Measurements from ENCODE around the gene NCK2.

The NCK2 gene

GRCh38 chr2:105744909-105745853 is at the start of gene NCK2:
Gene NCK2, plus strand, starts transcription at chr2:105744912. Its CDS starts 110,152 bp downstream, at chr2:105855064.
- DNase-seq (ENCODE audit: low read depth in 2 of 2): no peak

GRCh38 chr2:105697781-105698449 is 46.8 kb upstream of the NCK2 start:
- no peak for DNase-seq (ENCODE audit: low read depth in 2 of 2)

GRCh38 chr2:105698820-105699219 is 45.9 kb upstream of the NCK2 start:
- no peak for DNase-seq (ENCODE audit: low read depth in 2 of 2)

- no peak for DNase-seq (ENCODE audit: low read depth in 2 of 2)
These were observed 43.7 kb upstream of the NCK2 start for GRCh38 chr2:105701042-105701441.

GRCh38 chr2:105708697-105709096 is 36.0 kb upstream of the NCK2 start:
- DNase-seq (ENCODE audit: low read depth in 2 of 2): no peak

GRCh38 chr2:105711394-105711793 is 33.3 kb upstream of the NCK2 start:
- DNase-seq (ENCODE audit: low read depth in 2 of 2): no peak

GRCh38 chr2:105712166-105712915 is 32.4 kb upstream of the NCK2 start:
- DNase-seq (ENCODE audit: low read depth in 2 of 2): peak in 1 of 2 experiments; percentile 32

GRCh38 chr2:105712981-105713596 is 31.6 kb upstream of the NCK2 start:
- DNase-seq (ENCODE audit: low read depth in 2 of 2): peak in 1 of 2 experiments; percentile 40

GRCh38 chr2:105714141-105714540 is 30.6 kb upstream of the NCK2 start:
- no peak for DNase-seq (ENCODE audit: low read depth in 2 of 2)

- no peak for DNase-seq (ENCODE audit: low read depth in 2 of 2)
These were observed 25.7 kb upstream of the NCK2 start for GRCh38 chr2:105718846-105719481.

GRCh38 chr2:105721991-105722511 is 22.7 kb upstream of the NCK2 start:
- no peak for DNase-seq (ENCODE audit: low read depth in 2 of 2)

GRCh38 chr2:105722726-105723297 is 21.9 kb upstream of the NCK2 start:
- no peak for DNase-seq (ENCODE audit: low read depth in 2 of 2)

- no peak for DNase-seq (ENCODE audit: low read depth in 2 of 2)
These were observed 21.3 kb upstream of the NCK2 start for GRCh38 chr2:105723431-105723830.

GRCh38 chr2:105725388-105725787 is 19.3 kb upstream of the NCK2 start:
- no peak for DNase-seq (ENCODE audit: low read depth in 2 of 2)

GRCh38 chr2:105730170-105730569 is 14.5 kb upstream of the NCK2 start:
- no peak for DNase-seq (ENCODE audit: low read depth in 2 of 2)

GRCh38 chr2:105731511-105731910 is 13.2 kb upstream of the NCK2 start:
- DNase-seq (ENCODE audit: low read depth in 2 of 2): no peak

GRCh38 chr2:105732101-105732500 is 12.6 kb upstream of the NCK2 start:
- DNase-seq (ENCODE audit: low read depth in 2 of 2): no peak

GRCh38 chr2:105732955-105733607 is 11.6 kb upstream of the NCK2 start:
- no peak for DNase-seq (ENCODE audit: low read depth in 2 of 2)

- DNase-seq (ENCODE audit: low read depth in 2 of 2): no peak
These were observed 10.8 kb upstream of the NCK2 start for GRCh38 chr2:105733875-105734274.
